ENCODE data around the gene CEP250.

DNA sequence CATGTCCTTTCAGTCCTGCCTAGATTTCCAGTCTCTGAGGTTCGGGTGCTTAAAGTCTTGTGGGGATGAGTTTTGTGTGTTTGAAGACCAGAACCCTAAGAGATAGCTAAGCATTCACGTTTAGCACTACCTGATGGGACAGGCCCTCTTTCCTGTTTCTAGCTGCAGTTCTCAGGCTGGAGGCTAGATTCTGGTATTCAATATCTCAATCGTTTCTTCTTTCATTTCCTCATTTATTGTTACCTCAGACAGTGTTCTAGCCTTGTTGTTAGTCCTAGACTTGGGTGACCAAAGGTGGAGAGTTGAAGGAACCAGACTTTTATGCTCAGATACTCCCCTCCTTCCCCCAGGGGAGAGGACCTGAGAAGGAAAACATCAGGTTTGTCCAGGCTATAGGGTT is 16.8 kb downstream of the CEP250 start:
- TF ChIP-seq, protein P1, sequence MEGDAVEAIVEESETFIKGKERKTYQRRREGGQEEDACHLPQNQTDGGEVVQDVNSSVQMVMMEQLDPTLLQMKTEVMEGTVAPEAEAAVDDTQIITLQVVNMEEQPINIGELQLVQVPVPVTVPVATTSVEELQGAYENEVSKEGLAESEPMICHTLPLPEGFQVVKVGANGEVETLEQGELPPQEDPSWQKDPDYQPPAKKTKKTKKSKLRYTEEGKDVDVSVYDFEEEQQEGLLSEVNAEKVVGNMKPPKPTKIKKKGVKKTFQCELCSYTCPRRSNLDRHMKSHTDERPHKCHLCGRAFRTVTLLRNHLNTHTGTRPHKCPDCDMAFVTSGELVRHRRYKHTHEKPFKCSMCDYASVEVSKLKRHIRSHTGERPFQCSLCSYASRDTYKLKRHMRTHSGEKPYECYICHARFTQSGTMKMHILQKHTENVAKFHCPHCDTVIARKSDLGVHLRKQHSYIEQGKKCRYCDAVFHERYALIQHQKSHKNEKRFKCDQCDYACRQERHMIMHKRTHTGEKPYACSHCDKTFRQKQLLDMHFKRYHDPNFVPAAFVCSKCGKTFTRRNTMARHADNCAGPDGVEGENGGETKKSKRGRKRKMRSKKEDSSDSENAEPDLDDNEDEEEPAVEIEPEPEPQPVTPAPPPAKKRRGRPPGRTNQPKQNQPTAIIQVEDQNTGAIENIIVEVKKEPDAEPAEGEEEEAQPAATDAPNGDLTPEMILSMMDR (IDR thresholded peaks at IDR 0.05): no peak
- TF ChIP-seq POLR2A (IDR thresholded peaks at IDR 0.05): no peak
- no peak for TF ChIP-seq EP300 (IDR thresholded peaks at IDR 0.05)
- TF ChIP-seq POLR2AphosphoS5 (IDR thresholded peaks at IDR 0.05): no peak

All from suprapubic skin (tissue), 4 donors.